HG02759 (cell line): ENCODE results near the gene ZCCHC24.
"Not testable (repeated sequence)": the region's sequence is repeated elsewhere in the genome, so short reads cannot be mapped to it uniquely, and the experiment has no call there.

Experiments used
- ATAC-seq: cut with Tn5 transposase; IDR thresholded peaks from one replicate; pipeline ENCODE4 v1.9.1; 2021; ENCODE audit warnings: mild to moderate bottlenecking, moderate library complexity; ENCODE audit not compliant: unreplicated experiment

Gene ZCCHC24

GRCh38 chr10:79350407-79351154, 94.8 kb downstream of the ZCCHC24 start:
- ATAC-seq: no peak

GRCh38 chr10:79349766-79350406, 95.5 kb downstream of the ZCCHC24 start:
- no peak for ATAC-seq

- ATAC-seq: no peak
These were observed 96.3 kb downstream of the ZCCHC24 start for GRCh38 chr10:79349072-79349491.

DNA sequence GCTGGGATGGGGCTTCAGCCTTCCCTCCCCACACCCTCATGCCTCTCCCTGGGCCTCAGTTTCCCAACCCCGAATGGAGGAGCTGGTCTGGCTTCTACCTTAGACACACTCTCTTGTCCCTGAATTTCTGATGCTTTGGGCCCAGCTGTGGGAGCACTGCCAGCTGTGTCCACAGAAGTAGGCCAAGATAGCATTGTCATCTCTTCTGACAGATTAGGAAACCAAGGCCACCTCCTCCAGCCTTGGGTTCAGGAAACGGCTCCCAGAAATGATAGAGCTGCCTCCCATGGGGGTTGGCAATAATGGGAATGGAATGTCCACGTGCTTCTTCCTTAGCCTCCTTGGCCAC, 96.8 kb downstream of the ZCCHC24 start:
- ATAC-seq: no peak

DNA sequence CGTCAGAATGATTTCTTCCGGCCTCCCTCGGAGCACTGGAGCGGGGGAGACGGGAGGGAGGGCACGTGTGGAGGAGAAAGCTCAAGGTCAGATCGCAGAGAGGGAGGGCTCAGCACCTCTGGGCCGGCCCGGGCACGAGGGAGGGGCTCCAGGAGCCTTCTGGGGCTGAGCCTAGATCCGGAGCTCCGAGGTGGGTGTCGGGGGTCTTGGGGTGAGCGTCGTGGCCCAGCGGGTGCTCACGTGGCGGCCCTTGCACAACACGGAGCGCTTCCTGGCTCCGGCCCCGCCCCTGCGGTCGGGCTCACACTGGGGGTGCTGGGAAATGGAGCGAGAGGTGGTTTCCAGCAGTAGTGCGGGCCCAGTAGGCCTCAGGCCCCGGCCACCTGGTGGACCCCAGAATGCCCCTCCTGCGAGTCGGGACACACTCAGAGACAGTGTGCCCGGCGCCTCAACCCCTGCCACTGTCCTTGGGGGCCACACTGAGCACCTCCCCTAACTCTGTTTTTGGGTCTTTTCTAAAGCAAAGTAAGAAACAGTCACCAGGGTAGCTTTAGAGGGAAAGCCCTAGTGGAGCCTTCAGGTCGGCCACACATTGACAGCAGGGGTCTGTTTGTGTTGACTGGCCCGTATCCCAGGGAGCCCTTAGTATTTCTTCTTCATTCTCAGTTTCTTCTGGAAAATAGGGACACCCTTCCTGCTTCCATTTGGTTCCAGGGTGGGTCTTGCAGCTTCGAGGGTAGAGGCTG, 97.4 kb downstream of the ZCCHC24 start:
- ATAC-seq: peak; percentile 77

DNA sequence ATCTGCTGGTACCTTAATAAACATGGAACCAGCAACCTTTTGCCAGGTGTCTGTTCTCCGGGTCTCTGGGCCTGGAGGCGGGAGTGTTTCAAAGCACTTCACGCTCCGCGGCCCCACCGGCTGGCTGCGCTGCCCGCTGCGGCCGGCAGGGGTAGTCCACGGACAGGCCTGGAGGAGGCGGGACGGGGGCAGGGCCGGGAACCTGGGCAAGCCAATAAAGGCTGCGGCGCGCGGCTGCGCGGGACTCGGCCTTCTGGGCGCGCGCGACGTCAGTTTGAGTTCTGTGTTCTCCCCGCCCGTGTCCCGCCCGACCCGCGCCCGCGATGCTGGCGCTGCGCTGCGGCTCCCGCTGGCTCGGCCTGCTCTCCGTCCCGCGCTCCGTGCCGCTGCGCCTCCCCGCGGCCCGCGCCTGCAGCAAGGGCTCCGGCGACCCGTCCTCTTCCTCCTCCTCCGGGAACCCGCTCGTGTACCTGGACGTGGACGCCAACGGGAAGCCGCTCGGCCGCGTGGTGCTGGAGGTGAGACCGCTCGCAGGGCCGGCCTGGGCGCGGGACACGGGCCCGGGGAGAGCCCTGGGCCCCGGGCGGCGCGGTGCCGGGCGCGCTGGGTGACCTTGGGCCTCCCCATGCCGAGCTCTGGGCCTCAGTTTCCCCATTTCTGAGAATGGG, 98.1 kb downstream of the ZCCHC24 start, which contains the start of gene PPIF:
Gene PPIF (plus strand): TSS at position 244 of the 668 bp plus-strand sequence. CDS start 80 bp downstream, at position 324.
- peak; percentile 84 for ATAC-seq

DNA sequence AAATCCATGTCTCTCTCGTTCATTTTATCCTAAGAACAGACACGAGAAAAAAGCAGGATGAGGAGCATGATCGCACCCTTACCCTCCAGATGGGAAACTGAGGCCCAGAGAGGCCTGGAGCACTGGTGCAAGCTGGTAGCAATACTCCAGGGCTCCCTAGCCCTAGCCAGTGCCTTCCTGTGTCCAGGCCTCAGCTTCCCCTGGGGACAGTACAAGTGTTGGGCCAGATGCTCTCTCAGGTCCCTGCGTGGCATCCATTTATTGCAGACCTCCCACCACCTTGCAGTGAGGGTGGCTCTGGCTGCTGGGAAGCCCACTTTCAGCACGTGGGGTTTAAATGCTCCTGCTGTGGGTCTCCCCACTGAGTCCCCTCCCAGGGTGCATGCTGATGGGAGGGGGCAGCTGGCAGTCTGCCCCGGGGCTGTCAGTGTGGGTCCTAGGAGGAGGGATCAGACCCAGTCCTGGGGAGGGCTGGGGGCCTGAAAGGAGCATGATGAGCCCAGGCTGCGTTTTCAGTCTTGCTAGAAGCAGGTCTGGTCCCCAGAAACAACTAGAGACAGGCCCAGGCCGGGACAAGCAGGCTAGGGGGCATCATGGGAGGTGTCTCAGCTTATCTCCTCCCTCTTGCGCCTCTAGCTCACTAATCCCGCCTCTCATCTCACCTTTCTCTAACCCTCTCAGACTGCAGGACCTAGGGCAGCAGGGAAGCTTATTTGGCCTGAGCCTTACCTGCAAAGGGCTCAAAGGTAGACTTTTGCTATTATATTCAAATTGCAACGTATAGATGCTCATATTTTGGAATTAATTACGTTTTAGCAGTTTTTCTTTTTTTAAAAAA, 98.8 kb downstream of the ZCCHC24 start:
- no peak for ATAC-seq

DNA sequence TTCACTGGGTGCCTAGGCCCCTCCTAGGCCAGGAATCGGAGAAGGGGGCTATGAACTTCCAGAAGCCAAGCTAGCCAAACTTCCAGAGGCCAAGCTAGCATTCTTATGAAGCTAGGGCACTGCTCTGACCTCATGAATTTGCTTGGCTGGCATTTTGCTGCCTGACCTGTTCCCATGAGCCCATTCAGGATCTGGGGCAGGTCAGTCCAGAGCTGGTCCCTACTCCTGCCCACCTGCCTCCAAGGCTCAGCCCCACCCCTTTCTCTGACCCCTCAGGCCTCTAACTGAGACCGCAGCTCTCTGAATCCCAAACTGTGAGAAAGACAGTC, 99.4 kb downstream of the ZCCHC24 start:
- no peak for ATAC-seq

DNA sequence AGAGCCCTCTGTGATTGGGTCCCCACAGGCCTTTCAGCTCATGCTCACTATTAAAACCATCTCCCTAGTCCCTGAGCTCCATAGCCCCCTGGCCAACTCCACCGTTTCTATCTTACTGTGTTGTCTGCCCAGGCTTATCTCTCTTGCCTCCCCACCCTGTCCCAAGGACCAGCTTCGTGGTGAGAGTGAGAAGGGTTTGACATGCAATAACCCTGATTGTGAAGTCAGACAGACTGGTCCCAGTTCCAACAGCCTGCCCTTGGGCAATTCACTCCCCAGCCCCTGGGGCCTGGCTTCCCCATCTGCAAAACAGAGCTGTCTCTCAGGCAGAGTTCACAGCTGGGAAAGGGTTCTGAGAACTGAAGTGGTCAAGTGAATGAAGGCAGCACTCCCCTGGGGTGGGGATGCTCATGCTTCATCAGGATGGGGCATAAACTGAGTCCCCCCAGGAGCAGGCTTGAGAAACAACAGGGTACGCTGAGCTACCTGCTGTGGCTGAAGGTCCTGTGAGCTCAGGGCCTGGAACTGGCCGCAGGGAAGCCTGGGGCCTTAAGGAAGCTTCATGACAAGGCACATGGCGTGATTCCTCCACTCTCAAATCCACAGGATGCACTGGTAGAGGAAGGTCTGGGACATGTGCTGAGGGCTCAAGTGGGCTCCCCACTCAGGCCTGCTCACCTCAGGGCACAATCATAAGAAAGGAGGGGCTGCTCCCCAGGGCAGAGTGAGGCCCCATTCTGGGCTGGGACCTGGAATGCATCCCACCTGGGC, 100.0 kb downstream of the ZCCHC24 start:
- no peak for ATAC-seq

GRCh38 chr10:79344502-79345195, 100.8 kb downstream of the ZCCHC24 start:
- ATAC-seq: no peak

DNA sequence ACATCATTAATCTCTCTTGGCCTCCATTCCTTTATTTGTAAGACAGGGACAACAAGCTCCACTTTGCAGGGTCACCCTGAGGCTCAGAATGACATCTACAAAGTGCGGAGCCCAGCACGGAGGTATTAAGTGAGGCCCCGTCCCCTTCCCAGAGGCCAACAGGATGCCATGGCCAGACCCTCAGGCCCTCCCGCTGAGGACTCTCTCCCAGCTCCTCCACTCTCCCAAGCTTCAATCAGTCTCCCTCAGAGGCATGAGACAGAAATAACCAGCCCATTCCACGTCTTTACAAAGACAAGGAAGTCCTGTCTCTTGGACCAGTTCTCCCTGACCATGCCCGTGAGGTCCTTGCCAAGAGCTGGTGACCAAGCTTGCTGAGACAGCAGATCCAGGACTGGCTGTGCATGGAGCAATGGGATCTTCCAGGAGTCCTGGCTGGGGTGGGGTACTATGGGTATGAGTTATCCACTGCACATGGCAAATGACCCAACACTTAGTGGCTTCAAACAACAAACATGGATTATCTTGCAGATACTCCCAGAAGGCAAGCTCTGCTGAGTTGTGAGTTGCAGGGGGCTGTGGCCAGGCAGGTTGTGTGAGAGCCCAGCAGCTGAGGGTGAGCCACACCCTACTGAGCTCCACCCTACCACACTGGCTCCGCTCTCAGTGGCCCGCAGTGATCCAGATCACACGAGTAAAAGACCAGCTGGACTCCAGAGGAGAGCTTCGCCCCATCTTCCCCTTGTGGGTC, 102.4 kb downstream of the ZCCHC24 start:
- ATAC-seq: no peak

DNA sequence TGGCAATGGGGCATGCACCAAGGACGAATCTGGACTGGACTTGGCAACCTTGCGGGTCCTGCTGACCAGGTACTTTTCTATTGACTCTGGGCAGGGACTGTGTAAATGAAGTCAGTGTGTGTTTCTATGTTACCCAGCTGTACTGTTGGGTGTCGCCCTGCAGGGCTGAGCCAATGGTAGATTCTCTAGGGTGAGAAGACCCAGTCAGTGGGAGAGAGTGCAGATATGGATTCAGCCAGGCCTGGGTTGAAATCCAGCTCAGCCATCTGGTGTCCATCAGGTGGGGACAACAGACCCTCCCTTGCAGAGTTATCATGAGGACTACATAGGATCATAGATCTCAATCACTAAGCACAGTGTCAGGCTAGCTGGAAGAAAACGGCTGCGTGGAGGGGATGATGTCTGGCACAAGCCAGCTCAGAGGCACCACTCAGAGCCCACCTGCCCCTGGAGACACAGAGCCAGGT, 103.1 kb downstream of the ZCCHC24 start:
- no peak for ATAC-seq

- no peak for ATAC-seq
These were observed 104.7 kb downstream of the ZCCHC24 start for GRCh38 chr10:79340646-79341244.

DNA sequence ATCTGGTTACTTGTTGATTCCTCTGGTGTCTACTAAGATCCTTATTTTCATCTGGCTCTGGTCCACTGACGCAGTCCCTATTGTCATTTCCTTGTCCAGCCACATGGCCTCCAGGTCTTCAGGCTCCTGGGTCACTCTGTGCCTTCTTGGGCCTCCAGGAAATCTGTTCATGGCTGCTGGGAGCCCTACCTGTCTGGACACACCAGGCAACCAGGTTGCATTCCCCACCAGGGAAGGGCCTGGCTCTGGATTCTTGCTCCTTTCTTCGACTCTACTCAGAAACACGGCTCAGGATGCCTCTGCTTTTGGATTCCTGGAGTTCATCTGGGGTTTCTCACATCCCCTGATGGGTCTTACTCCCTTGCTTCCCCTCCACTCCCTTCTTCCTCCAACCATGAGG, 106.2 kb downstream of the ZCCHC24 start:
- no peak for ATAC-seq

DNA sequence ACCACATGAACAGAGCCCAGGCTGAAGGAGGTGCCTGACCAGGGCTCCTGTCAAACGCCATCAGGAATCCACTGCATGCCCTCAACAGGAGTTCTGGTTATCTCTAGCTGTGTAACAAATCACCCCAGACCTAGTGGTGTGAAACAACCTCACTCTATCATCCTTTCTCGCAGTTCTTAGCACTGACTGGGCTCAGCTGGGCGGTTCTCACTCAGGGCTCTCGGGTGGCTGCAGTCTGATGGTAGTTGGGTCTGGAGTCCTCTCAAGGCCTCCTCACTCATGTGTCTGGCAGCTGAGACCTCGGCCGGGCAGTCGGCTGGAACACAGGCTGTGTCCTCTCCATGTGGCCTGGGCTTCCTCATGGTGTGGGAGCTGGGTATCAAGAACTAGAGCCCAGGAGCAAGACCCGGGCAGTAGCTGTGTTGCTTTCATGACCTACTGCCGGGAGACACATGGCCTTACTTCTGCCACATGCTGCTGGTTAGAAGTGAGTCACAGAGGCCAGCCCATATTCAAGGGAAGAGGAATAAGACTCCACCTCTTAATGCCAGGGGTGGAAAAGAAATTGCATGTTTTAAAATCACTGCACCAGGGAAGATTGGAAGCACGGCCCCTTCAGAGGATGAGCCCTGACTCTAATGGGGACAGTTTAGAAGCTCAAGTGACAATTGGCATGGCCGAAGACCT, 107.5 kb downstream of the ZCCHC24 start:
- ATAC-seq: not testable (repeated sequence)

DNA sequence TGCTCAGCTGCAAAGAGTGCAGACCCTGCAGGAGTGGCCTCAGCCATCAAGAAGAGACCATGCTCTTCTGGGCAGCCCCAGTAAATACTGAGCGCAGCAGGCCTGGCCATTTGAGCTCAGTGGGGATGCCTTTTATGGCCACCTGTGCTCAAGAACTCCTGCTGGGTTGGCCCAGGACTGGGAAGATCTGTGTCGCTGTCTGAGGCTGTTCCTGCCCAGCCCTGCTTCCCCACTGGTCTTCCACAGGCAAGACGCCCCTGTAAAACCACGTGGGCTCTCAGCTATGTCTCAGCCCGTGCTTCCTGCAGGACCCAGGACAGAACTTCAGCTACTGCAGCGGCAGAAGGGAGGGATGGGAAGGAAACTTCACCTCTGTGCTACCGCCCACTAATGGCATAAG, 108.7 kb downstream of the ZCCHC24 start:
- no peak for ATAC-seq

- no peak for ATAC-seq
These were observed 109.1 kb downstream of the ZCCHC24 start for GRCh38 chr10:79336276-79336675.
